Fibroblast of lung (primary cell): Measurements from ENCODE around the gene ABCC8. TPM values are rescaled to one million over a fixed set of nuclear protein-coding genes. Genes with fewer than 3 reads are reported as not detected.

Source experiments
- DNase-seq, 2 donors: peaks; one replicate each; pipeline versions ENCODE4 v3.0.0 to v3.0.0-alpha.2; 2010; ENCODE audit warnings: low read depth in 2 of 2
- H2AFZ ChIP-seq: 2 replicates; pipeline ENCODE4 v1.5.1; 2012; ENCODE audit warnings: low read length, control low read depth, inconsistent platforms
- H3K27ac ChIP-seq: 2 replicates; pipeline ENCODE4 v1.5.1; 2011; ENCODE audit warnings: low read length, control low read depth; ENCODE audit not compliant: insufficient read depth
- H3K27me3 ChIP-seq: 2 replicates; pipeline ENCODE4 v1.5.1; 2011; ENCODE audit warnings: mild to moderate bottlenecking, low read length; ENCODE audit not compliant: control insufficient read depth, insufficient read depth
- H3K36me3 ChIP-seq: 2 replicates; pipeline ENCODE4 v1.5.1; 2011; ENCODE audit warnings: low read length; ENCODE audit not compliant: control insufficient read depth, insufficient read depth
- H3K4me1 ChIP-seq: 2 replicates; pipeline ENCODE4 v1.5.1; 2011; ENCODE audit warnings: low read length; ENCODE audit not compliant: control insufficient read depth, insufficient read depth; ENCODE audit errors: extremely low read depth
- H3K4me2 ChIP-seq: 2 replicates; pipeline ENCODE4 v1.5.1; 2011; ENCODE audit warnings: low read length, control low read depth; ENCODE audit not compliant: insufficient read depth; ENCODE audit errors: extremely low read depth
- H3K4me3 ChIP-seq, 4 experiments: fragments of 200-600 bp in 1 of 4; sonication (generic) in 1 of 4; replicated peaks in 1 of 4; 2 replicates each; pipeline ENCODE4 v1.5.1; 2011 to 2016; ENCODE audit warnings: low read length in 4 of 4, low read depth in 3 of 4, mild to moderate bottlenecking in 3 of 4, control low read depth in 2 of 4, inconsistent platforms in 1 of 4, mixed read lengths in 1 of 4; ENCODE audit not compliant: insufficient read depth in 1 of 4; ENCODE audit errors: control extremely low read depth in 1 of 4
- H3K79me2 ChIP-seq: 2 replicates; pipeline ENCODE4 v1.5.1; 2012; ENCODE audit warnings: mild to moderate bottlenecking, low read length, inconsistent platforms; ENCODE audit not compliant: control insufficient read depth, insufficient read depth
- H3K9ac ChIP-seq: 2 replicates; pipeline ENCODE4 v1.5.1; 2011; ENCODE audit warnings: mild to moderate bottlenecking, low read length, control low read depth; ENCODE audit not compliant: insufficient read depth
- H3K9me3 ChIP-seq: 2 replicates; pipeline ENCODE4 v1.5.1; 2012; ENCODE audit warnings: low read depth, low read length; ENCODE audit not compliant: control insufficient read depth, insufficient read depth
- H4K20me1 ChIP-seq: 2 replicates; pipeline ENCODE4 v1.5.1; 2011; ENCODE audit warnings: low read length; ENCODE audit not compliant: control insufficient read depth, insufficient read depth; ENCODE audit errors: extremely low read depth
- CTCF ChIP-seq, 2 donors: IDR thresholded peaks in 1 of 2; conservative IDR thresholded peaks in 1 of 2; 1 replicate in 1 of 2; 2 replicates in 1 of 2; pipeline ENCODE4 v1.5.1; 2011 to 2012; ENCODE audit warnings: low read length in 2 of 2, control low read depth in 1 of 2, inconsistent platforms in 1 of 2, low read depth in 1 of 2, mild to moderate bottlenecking in 1 of 2
- EZH2 ChIP-seq: IDR thresholded peaks from 2 replicates; pipeline ENCODE4 v1.5.1; 2012; ENCODE audit warnings: low read length, control low read depth, mild to moderate bottlenecking; ENCODE audit errors: missing control alignments
- polyA plus RNA-seq, 2 donors: library from polyadenylated mRNA; depleted of rRNA in 1 of 2; stranded (reverse) in 1 of 2; unstranded in 1 of 2; fragments of >200 nt; gene quantifications; 2 replicates each; pipeline ENCODE4 v1.2.1, GENCODE V29; 2011 to 2012; ENCODE audit warnings: missing spikeins in 1 of 2
- total RNA-seq: library from RNA; depleted of rRNA; stranded (reverse); fragments of >200 nt; gene quantifications from 2 replicates; pipeline ENCODE4 v1.2.1, GENCODE V29; 2014

The ABCC8 gene
- total and polyA plus RNA-seq, 2 donors (not counting 1 experiment from before 2014, with no cell fraction given): not detected

GRCh38 chr11:17486646-17487045 is 10.0 kb upstream of the ABCC8 start:
- H3K4me1 ChIP-seq: no peaks in the 10 kb centered on the region
- H3K36me3 ChIP-seq: no peaks in the 10 kb centered on the region
- H3K79me2 ChIP-seq: no peaks in the 10 kb centered on the region
- H3K4me2 ChIP-seq: no peak overlapping the region
- no peak overlapping the region for H3K4me3 ChIP-seq
- no peak overlapping the region for H3K9ac ChIP-seq
- peaks cover 4% of the 10 kb centered on the region for H3K27me3 ChIP-seq
- no peaks in the 10 kb centered on the region for H3K9me3 ChIP-seq
- no peak overlapping the region for H3K27ac ChIP-seq
- no peaks in the 10 kb centered on the region for H4K20me1 ChIP-seq
- TF ChIP-seq CTCF (conservative IDR thresholded peaks at IDR 0.05 in 1 of 2, IDR thresholded peaks at IDR 0.05 in 1 of 2; ENCODE audit: low read depth in 1 of 2, low read length in 2 of 2) (no peak), EZH2 (no peak)
- no peak for DNase-seq
- no peak overlapping the region for H2AFZ ChIP-seq

- H3K79me2 ChIP-seq: no peaks in the 10 kb centered on the region
- no peak overlapping the region for H3K9ac ChIP-seq
- H3K4me1 ChIP-seq: no peaks in the 10 kb centered on the region
- no peak overlapping the region for H3K4me3 ChIP-seq
- TF ChIP-seq CTCF (conservative IDR thresholded peaks at IDR 0.05 in 1 of 2, IDR thresholded peaks at IDR 0.05 in 1 of 2; ENCODE audit: low read depth in 1 of 2, low read length in 2 of 2) (no peak), EZH2 (no peak)
- H3K9me3 ChIP-seq: no peaks in the 10 kb centered on the region
- H3K36me3 ChIP-seq: no peaks in the 10 kb centered on the region
- no peak for DNase-seq
- H3K27me3 ChIP-seq: peaks cover 9% of the 10 kb centered on the region
- no peak overlapping the region for H3K4me2 ChIP-seq
- H2AFZ ChIP-seq: no peak overlapping the region
- no peaks in the 10 kb centered on the region for H4K20me1 ChIP-seq
- no peak overlapping the region for H3K27ac ChIP-seq
Measured at GRCh38 chr11:17483505-17483904, 6.9 kb upstream of the ABCC8 start.

- no peak for DNase-seq
- H3K9me3 ChIP-seq: no peaks in the 10 kb centered on the region
Measured at GRCh38 chr11:17481905-17482304, 5.3 kb upstream of the ABCC8 start.

More at GRCh38 chr11:17481905-17482304, 5.3 kb upstream of the ABCC8 start:
- Histone ChIP-seq H3K79me2 (no peaks in the 10 kb centered on the region), H2AFZ (no peak overlapping the region), H3K4me1 (no peaks in the 10 kb centered on the region), H3K9ac (no peak overlapping the region), H3K27me3 (peaks cover 13% of the 10 kb centered on the region), H3K4me3 (no peak overlapping the region), H3K4me2 (no peak overlapping the region), H4K20me1 (no peaks in the 10 kb centered on the region), H3K27ac (no peak overlapping the region), H3K36me3 (no peaks in the 10 kb centered on the region)
- TF ChIP-seq CTCF (conservative IDR thresholded peaks at IDR 0.05 in 1 of 2, IDR thresholded peaks at IDR 0.05 in 1 of 2; ENCODE audit: low read depth in 1 of 2, low read length in 2 of 2): no peak
- no peak for TF ChIP-seq EZH2
